Measurements from ENCODE around the gene ZNF749. TPM values are rescaled to one million over a fixed set of nuclear protein-coding genes. Genes with fewer than 3 reads are reported as not detected.

ZNF749 gene
- total RNA-seq, 1 experiment from 2014 or later = 21.6 TPM

DNA sequence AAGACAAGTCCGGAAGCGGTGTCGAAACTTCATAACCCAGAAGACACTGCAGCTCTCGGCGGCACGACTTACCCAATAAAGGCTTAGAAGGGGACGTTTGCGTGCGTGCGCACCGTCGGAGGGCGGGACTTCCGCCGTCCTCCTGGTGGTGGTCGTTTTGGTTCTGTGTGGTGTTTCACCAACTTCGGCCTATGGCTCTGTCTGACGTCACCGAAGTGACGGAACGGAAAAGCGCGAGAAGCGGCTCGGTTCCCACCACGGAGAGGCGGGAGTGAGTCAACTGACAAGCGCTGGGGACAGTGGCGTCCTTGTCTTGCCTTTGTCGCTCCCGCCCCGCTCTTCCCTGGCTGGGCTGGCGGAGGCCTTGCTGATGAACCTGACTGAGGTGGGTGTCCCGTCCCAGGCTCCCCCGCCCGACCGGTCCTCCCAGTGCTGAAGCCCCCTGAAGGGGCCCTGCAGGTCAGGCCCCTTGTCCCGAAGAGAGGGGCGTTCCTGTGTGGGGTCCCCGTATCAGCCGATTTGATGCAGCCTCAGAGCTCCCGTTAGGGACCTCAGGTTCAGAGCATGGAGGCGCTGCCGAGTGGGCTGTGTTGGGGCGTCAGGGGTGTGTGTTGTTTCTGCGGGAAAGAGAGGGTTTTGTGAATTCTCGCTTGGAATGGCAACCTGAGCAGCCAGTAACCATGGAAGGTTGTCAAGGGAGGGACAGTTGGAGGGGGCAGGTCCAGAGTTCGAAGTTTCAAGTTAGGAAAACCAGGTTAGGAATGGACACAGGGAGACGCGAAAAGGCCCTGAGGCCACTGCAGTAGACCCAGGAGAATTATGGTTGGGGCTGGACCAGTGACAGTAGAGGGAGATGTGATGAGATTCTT is 45.2 kb upstream of the ZNF749 start, which contains the start of gene ZNF548:
ZNF548 (plus strand) TSS at position 125 of the 869 bp plus-strand sequence; CDS start at position 371, 246 bp downstream.
- TF ChIP-seq EZH2 (IDR thresholded peaks at IDR 0.05; ENCODE audit: borderline replicate concordance, low read depth, low read length, poor library complexity, severe bottlenecking) = no peak
- TF ChIP-seq, protein P1, sequence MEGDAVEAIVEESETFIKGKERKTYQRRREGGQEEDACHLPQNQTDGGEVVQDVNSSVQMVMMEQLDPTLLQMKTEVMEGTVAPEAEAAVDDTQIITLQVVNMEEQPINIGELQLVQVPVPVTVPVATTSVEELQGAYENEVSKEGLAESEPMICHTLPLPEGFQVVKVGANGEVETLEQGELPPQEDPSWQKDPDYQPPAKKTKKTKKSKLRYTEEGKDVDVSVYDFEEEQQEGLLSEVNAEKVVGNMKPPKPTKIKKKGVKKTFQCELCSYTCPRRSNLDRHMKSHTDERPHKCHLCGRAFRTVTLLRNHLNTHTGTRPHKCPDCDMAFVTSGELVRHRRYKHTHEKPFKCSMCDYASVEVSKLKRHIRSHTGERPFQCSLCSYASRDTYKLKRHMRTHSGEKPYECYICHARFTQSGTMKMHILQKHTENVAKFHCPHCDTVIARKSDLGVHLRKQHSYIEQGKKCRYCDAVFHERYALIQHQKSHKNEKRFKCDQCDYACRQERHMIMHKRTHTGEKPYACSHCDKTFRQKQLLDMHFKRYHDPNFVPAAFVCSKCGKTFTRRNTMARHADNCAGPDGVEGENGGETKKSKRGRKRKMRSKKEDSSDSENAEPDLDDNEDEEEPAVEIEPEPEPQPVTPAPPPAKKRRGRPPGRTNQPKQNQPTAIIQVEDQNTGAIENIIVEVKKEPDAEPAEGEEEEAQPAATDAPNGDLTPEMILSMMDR (conservative IDR thresholded peaks at IDR 0.05; ENCODE audit: low read depth, low read length) = peak; percentile 48
- no peaks in the 10 kb centered on the region for H3K27me3 ChIP-seq (replicated peaks; ENCODE audit: insufficient read depth, low read depth, low read length, poor library complexity)
- H3K9me3 ChIP-seq (ENCODE audit: low read depth, low read length, poor library complexity, severe bottlenecking) = no peaks in the 10 kb centered on the region
- H3K4me3 ChIP-seq (ENCODE audit: low read depth, low read length, poor library complexity, severe bottlenecking) = peak within 1 kb of the TSS; percentile 74
- peaks cover 9% of the 10 kb centered on the region for H3K36me3 ChIP-seq (ENCODE audit: insufficient read depth, low read length, poor library complexity, severe bottlenecking)
- ChIA-PET CTCF (interaction anchor here (0.6 to 1.4 kb wide), 3 partner anchors 23 to 288 kb away, joined by 3 to 4 read pairs (median 3); partner anchors contain the start of genes TRAPPC2B and ZNF547), POLR2A (ENCODE audit: low non-redundant PET) (no interaction called here)
- intact Hi-C loops (cut with micrococcal nuclease; ENCODE audit: unreplicated experiment) = loop anchor here (2.0 kb wide), 1 partner anchor 27 kb away; the partner anchor contains the start of genes TRAPPC2B and ZNF547
- H3K4me1 ChIP-seq (ENCODE audit: insufficient read depth, low read length, poor library complexity, severe bottlenecking) = no peaks in the 10 kb centered on the region
- TSS peak; percentile 68 for BruUV-seq (replicated peaks)
- H3K27ac ChIP-seq (ENCODE audit: low read depth, low read length, poor library complexity, severe bottlenecking) = peak within 1 kb of the TSS; percentile 91
- DNase-seq (ENCODE audit: low spot score) = peak; percentile 100

DNA sequence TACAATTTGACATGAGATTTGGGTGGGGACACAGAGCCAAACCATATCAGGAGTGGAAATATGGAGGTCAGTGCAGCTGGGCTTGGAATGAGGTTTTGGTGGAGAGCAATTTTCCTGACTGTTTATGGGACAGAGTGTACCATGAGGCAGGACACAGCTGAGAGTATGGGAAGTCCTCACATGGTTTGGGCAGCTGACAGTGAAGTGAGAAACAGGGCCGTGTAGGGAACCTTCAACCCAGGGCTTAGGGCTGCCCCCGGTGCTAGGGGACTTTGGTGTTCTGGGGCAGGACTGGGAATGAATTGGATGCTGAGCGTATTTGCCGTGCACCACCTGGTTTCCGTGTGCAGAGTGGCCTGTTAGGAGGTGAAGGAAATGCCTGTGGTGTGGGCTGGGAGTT is 39.4 kb upstream of the ZNF749 start:
- DNase-seq (ENCODE audit: low spot score) = no peak

DNA sequence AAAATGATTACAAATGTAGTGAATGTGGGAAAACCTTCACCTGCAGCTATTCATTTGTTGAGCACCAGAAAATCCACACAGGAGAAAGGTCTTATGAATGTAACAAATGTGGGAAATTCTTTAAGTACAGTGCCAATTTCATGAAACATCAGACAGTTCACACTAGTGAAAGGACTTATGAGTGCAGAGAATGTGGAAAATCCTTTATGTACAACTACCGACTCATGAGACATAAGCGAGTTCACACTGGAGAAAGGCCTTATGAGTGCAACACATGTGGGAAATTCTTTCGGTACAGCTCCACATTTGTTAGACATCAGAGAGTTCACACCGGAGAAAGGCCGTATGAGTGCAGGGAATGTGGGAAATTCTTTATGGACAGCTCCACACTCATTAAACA is 36.3 kb upstream of the ZNF749 start:
- H3K27me3 ChIP-seq (replicated peaks; ENCODE audit: insufficient read depth, low read depth, low read length, poor library complexity) = no peaks in the 10 kb centered on the region
- no peak overlapping the region for H3K27ac ChIP-seq (ENCODE audit: low read depth, low read length, poor library complexity, severe bottlenecking)
- no peak overlapping the region for H3K4me3 ChIP-seq (ENCODE audit: low read depth, low read length, poor library complexity, severe bottlenecking)
- peaks cover 40% of the 10 kb centered on the region for H3K36me3 ChIP-seq (ENCODE audit: insufficient read depth, low read length, poor library complexity, severe bottlenecking)
- H3K4me1 ChIP-seq (ENCODE audit: insufficient read depth, low read length, poor library complexity, severe bottlenecking) = no peaks in the 10 kb centered on the region
- ChIA-PET POLR2A (ENCODE audit: low non-redundant PET) (no interaction called here), CTCF (no interaction called here)
- intact Hi-C loops (cut with micrococcal nuclease; ENCODE audit: unreplicated experiment) = no loop called here
- peaks cover 19% of the 10 kb centered on the region for H3K9me3 ChIP-seq (ENCODE audit: low read depth, low read length, poor library complexity, severe bottlenecking)
- no peak for DNase-seq (ENCODE audit: low spot score)
- BruUV-seq (replicated peaks) = no TSS peak
- TF ChIP-seq, protein P1 (conservative IDR thresholded peaks at IDR 0.05; ENCODE audit: low read depth, low read length) = no peak
- TF ChIP-seq EZH2 (IDR thresholded peaks at IDR 0.05; ENCODE audit: borderline replicate concordance, low read depth, low read length, poor library complexity, severe bottlenecking) = no peak

More for the DNA sequence above, 39.4 kb upstream of the ZNF749 start:
- Histone ChIP-seq H3K27ac (ENCODE audit: low read depth, low read length, poor library complexity, severe bottlenecking) (no peak overlapping the region), H3K36me3 (ENCODE audit: insufficient read depth, low read length, poor library complexity, severe bottlenecking) (peaks cover 43% of the 10 kb centered on the region), H3K27me3 (replicated peaks; ENCODE audit: insufficient read depth, low read depth, low read length, poor library complexity) (no peaks in the 10 kb centered on the region), H3K9me3 (ENCODE audit: low read depth, low read length, poor library complexity, severe bottlenecking) (peaks cover 19% of the 10 kb centered on the region), H3K4me3 (ENCODE audit: low read depth, low read length, poor library complexity, severe bottlenecking) (no peak overlapping the region), H3K4me1 (ENCODE audit: insufficient read depth, low read length, poor library complexity, severe bottlenecking) (no peaks in the 10 kb centered on the region)
- intact Hi-C loops (cut with micrococcal nuclease; ENCODE audit: unreplicated experiment) = no loop called here
- ChIA-PET CTCF (no interaction called here), POLR2A (ENCODE audit: low non-redundant PET) (no interaction called here)
- no TSS peak for BruUV-seq (replicated peaks)
- TF ChIP-seq, protein P1 (conservative IDR thresholded peaks at IDR 0.05; ENCODE audit: low read depth, low read length) = no peak
- TF ChIP-seq EZH2 (IDR thresholded peaks at IDR 0.05; ENCODE audit: borderline replicate concordance, low read depth, low read length, poor library complexity, severe bottlenecking) = no peak
